Endothelial cell of umbilical vein (primary cell): ENCODE data around the gene POLR2E. TPM values are rescaled to one million over a fixed set of nuclear protein-coding genes. Genes with fewer than 3 reads are reported as not detected.

ENCODE experiments used
- BruUV-seq: library from RNA; stranded (reverse); fragments of 400-500 nt; replicated peaks from 2 replicates; lab custom pipeline; 2021; lab: Mats Ljungman, UMichigan
- CTCF ChIA-PET: fragments of 300-600, 350-600 bp; sonication (Branson Sonifier 250); formaldehyde crosslinking; loops from one replicate; lab custom pipeline; 2021; ENCODE audit warnings: antibody characterized with exemption, inconsistent platforms; lab: Charles Lee
- POLR2A ChIA-PET: fragments of 300-600, 350-600 bp; sonication (Branson Sonifier 250); formaldehyde crosslinking; loops from one replicate; lab custom pipeline; 2021; ENCODE audit warnings: antibody characterized with exemption, inconsistent platforms; lab: Charles Lee
- DNase-seq: peaks from one replicate; pipeline ENCODE4 v3.0.0-alpha.2; 2011; ENCODE audit warnings: low read depth, low spot score
- FAIRE-seq: peaks from 2 replicates; lab custom pipeline; 2011; peaks lifted over from hg19 to GRCh38; lab: Jason Lieb, UNC
- H2AFZ ChIP-seq: 2 replicates; pipeline ENCODE4 v1.6.0; 2012; ENCODE audit warnings: low read depth, low read length, control low read depth, inconsistent platforms
- H3K27ac ChIP-seq: 2 replicates; pipeline ENCODE4 v1.5.1; 2011; ENCODE audit warnings: low read depth, mild to moderate bottlenecking, control low read depth, low read length, moderate library complexity; ENCODE audit not compliant: insufficient read depth
- H3K27me3 ChIP-seq, 2 experiments: 2 replicates each; pipeline versions ENCODE4 v1.6.0 to v1.6.1; 2011; ENCODE audit warnings: low read length in 2 of 2, mixed read lengths in 1 of 2; ENCODE audit not compliant: control insufficient read depth in 2 of 2, insufficient read depth in 2 of 2
- H3K36me3 ChIP-seq, 2 experiments: 2 replicates in 1 of 2; 3 replicates in 1 of 2; pipeline ENCODE4 v1.5.1; 2011; ENCODE audit warnings: low read length in 2 of 2, mild to moderate bottlenecking in 1 of 2, moderate library complexity in 1 of 2; ENCODE audit not compliant: control insufficient read depth in 2 of 2, insufficient read depth in 2 of 2; ENCODE audit errors: extremely low read depth in 1 of 2
- H3K4me1 ChIP-seq: 3 replicates; pipeline ENCODE4 v1.5.1; 2011; ENCODE audit warnings: mild to moderate bottlenecking, low read length; ENCODE audit not compliant: control insufficient read depth, insufficient read depth; ENCODE audit errors: extremely low read depth
- H3K4me2 ChIP-seq: 2 replicates; pipeline ENCODE4 v1.6.1; 2011; ENCODE audit warnings: low read length, control low read depth, mixed read lengths; ENCODE audit not compliant: insufficient read depth
- H3K4me3 ChIP-seq, 3 experiments: fragments of 200-600 bp in 1 of 3; sonication (generic), shearing (Covaris generic) in 1 of 3; replicated peaks in 1 of 3; 2 replicates each; pipeline ENCODE4 v1.5.1; 2011 to 2016; ENCODE audit warnings: control low read depth in 3 of 3, low read length in 3 of 3, mild to moderate bottlenecking in 2 of 3, inconsistent platforms in 1 of 3, low read depth in 1 of 3, moderate library complexity in 1 of 3; ENCODE audit not compliant: insufficient read depth in 1 of 3
- H3K79me2 ChIP-seq: 2 replicates; pipeline ENCODE4 v1.6.0; 2012; ENCODE audit warnings: low read length, inconsistent platforms; ENCODE audit not compliant: control insufficient read depth, insufficient read depth
- H3K9ac ChIP-seq: replicated peaks from 2 replicates; pipeline ENCODE3; 2011; ENCODE audit warnings: low read length, control low read depth; ENCODE audit not compliant: insufficient read depth; ENCODE audit errors: extremely low read depth
- H3K9me1 ChIP-seq: replicated peaks from 3 replicates; pipeline ENCODE4 v1.6.0; 2011; ENCODE audit warnings: mild to moderate bottlenecking, low read length; ENCODE audit not compliant: control insufficient read depth, insufficient read depth; ENCODE audit errors: extremely low read depth
- H3K9me3 ChIP-seq: replicated peaks from 2 replicates; pipeline ENCODE4 v1.5.1; 2012; ENCODE audit warnings: low read length, inconsistent platforms; ENCODE audit not compliant: control insufficient read depth, insufficient read depth
- H4K20me1 ChIP-seq: replicated peaks from 2 replicates; pipeline ENCODE3; 2011; ENCODE audit warnings: mild to moderate bottlenecking, low read length; ENCODE audit not compliant: control insufficient read depth, insufficient read depth; ENCODE audit errors: extremely low read depth
- EZH2 ChIP-seq: IDR thresholded peaks from 2 replicates; pipeline ENCODE4 v1.6.1; 2012; ENCODE audit warnings: borderline replicate concordance, low read depth, mild to moderate bottlenecking, moderate library complexity, low read length, inconsistent platforms; ENCODE audit not compliant: severe bottlenecking
- FOS ChIP-seq: IDR thresholded peaks from 2 replicates; pipeline ENCODE4 v1.6.1; 2011; ENCODE audit warnings: mild to moderate bottlenecking, low read length, moderate library complexity, borderline replicate concordance; ENCODE audit not compliant: insufficient read depth
- GATA2 ChIP-seq: IDR thresholded peaks from 2 replicates; pipeline ENCODE4 v1.7.0; 2011; ENCODE audit warnings: low read depth, mild to moderate bottlenecking, moderate library complexity, mixed read lengths, low read length; ENCODE audit not compliant: insufficient read length, insufficient read depth
- JUN ChIP-seq: IDR thresholded peaks from 2 replicates; pipeline ENCODE4 v1.6.1; 2011; ENCODE audit warnings: borderline replicate concordance, low read depth; ENCODE audit not compliant: insufficient read length, insufficient read depth
- MYC ChIP-seq: IDR thresholded peaks from one replicate; pipeline ENCODE4 v1.6.1; 2011; ENCODE audit warnings: mild to moderate bottlenecking, low read depth, low read length
- POLR2A ChIP-seq: IDR thresholded peaks from 2 replicates; pipeline ENCODE4 v1.6.1; 2012; ENCODE audit warnings: low read depth, mild to moderate bottlenecking, control low read depth, low read length
- POLR2AphosphoS5 ChIP-seq: IDR thresholded peaks from 2 replicates; pipeline ENCODE4 v1.6.1; 2012; ENCODE audit warnings: low read depth, mild to moderate bottlenecking, control low read depth, low read length, moderate library complexity; ENCODE audit not compliant: insufficient read depth
- dilution Hi-C: fragments of 300-500 bp; cut with MboI; formaldehyde crosslinking; loops from one replicate; pipeline ENCODE4 v1.15.0; 2019; ENCODE audit warnings: low sequenced_read_pairs; ENCODE audit not compliant: extremely low pct_ligation_motif_present
- intact Hi-C: fragments of 100-400 bp; cut with micrococcal nuclease; formaldehyde crosslinking; loops from one replicate; pipeline ENCODE4 v1.10.0; 2022
- polyA plus RNA-seq, 4 experiments: library from polyadenylated mRNA; depleted of rRNA in 3 of 4; stranded (reverse) in 3 of 4; unstranded in 1 of 4; fragments of >200 nt; gene quantifications; 2 replicates each; pipeline versions ENCODE4 v1.2.1 to v1.2.3, GENCODE V29; 2011 to 2012; ENCODE audit warnings: missing spikeins in 1 of 4
- total RNA-seq: library from RNA; stranded (reverse); gene quantifications from 2 replicates; pipeline ENCODE4 v1.2.3, GENCODE V29; 2021
- TF ChIP-seq, protein P1 (sequence below), 2 donors: IDR thresholded peaks; 1 replicate in 1 of 2; 2 replicates in 1 of 2; pipeline ENCODE4 v1.5.1; 2011; ENCODE audit warnings: low read length in 2 of 2, mild to moderate bottlenecking in 2 of 2, moderate library complexity in 2 of 2, control low read depth in 1 of 2, inconsistent platforms in 1 of 2, low read depth in 1 of 2; ENCODE audit not compliant: insufficient read depth in 1 of 2; ENCODE audit errors: extremely low read depth in 1 of 2
- TF ChIP-seq, protein P2 (sequence below): IDR thresholded peaks from 2 replicates; pipeline ENCODE4 v1.6.1; 2011; ENCODE audit not compliant: insufficient read depth, insufficient read length

POLR2E gene
- total and polyA plus RNA-seq, 2 donors (not counting 3 experiments of a cell fraction or from before 2014, with no cell fraction given): 272 to 344 TPM

GRCh38 chr19:1045247-1045603 lies 50.0 kb downstream of the POLR2E start:
- TF ChIP-seq, protein P1, sequence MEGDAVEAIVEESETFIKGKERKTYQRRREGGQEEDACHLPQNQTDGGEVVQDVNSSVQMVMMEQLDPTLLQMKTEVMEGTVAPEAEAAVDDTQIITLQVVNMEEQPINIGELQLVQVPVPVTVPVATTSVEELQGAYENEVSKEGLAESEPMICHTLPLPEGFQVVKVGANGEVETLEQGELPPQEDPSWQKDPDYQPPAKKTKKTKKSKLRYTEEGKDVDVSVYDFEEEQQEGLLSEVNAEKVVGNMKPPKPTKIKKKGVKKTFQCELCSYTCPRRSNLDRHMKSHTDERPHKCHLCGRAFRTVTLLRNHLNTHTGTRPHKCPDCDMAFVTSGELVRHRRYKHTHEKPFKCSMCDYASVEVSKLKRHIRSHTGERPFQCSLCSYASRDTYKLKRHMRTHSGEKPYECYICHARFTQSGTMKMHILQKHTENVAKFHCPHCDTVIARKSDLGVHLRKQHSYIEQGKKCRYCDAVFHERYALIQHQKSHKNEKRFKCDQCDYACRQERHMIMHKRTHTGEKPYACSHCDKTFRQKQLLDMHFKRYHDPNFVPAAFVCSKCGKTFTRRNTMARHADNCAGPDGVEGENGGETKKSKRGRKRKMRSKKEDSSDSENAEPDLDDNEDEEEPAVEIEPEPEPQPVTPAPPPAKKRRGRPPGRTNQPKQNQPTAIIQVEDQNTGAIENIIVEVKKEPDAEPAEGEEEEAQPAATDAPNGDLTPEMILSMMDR (IDR thresholded peaks at IDR 0.05; ENCODE audit: extremely low read depth in 1 of 2, insufficient read depth in 1 of 2, low read depth in 1 of 2, low read length in 2 of 2): no peak
- TF ChIP-seq EZH2 (no peak), FOS (no peak), MYC (no peak), GATA2 (no peak), POLR2AphosphoS5 (no peak), POLR2A (no peak), JUN (no peak)
- TF ChIP-seq, protein P2, sequence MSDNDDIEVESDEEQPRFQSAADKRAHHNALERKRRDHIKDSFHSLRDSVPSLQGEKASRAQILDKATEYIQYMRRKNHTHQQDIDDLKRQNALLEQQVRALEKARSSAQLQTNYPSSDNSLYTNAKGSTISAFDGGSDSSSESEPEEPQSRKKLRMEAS: no peak
- H3K27ac ChIP-seq: no peak overlapping the region
- no peaks in the 10 kb centered on the region for H3K36me3 ChIP-seq
- peaks cover 6% of the 10 kb centered on the region for H3K4me1 ChIP-seq
- H3K9me3 ChIP-seq: no peaks in the 10 kb centered on the region
- no peaks in the 10 kb centered on the region for H3K27me3 ChIP-seq
- H3K4me3 ChIP-seq: no peak overlapping the region
- H4K20me1 ChIP-seq: no peaks in the 10 kb centered on the region
- H3K4me2 ChIP-seq: no peak overlapping the region
- ChIA-PET POLR2A (no interaction called here), CTCF (no interaction called here)
- DNase-seq (no peak), FAIRE-seq (no peak)
- BruUV-seq: no TSS peak
- H3K9me1 ChIP-seq: no peaks in the 10 kb centered on the region
- no peak overlapping the region for H2AFZ ChIP-seq
- intact Hi-C loops (no loop called here), dilution Hi-C loops (no loop called here)
- no peaks in the 10 kb centered on the region for H3K79me2 ChIP-seq
- H3K9ac ChIP-seq: no peak overlapping the region
